Testis (tissue), 2 donors: ENCODE measurements around the gene FUCA1.

Source experiments
- CTCF ChIP-seq, 3 experiments: fragments of 450-650 bp in 2 of 3; fragments of 200-600 bp in 1 of 3; sonication (generic) in 1 of 3; IDR thresholded peaks; one replicate each; pipeline ENCODE4 v1.5.1; 2016 to 2019; ENCODE audit warnings: antibody characterized with exemption in 3 of 3, mild to moderate bottlenecking in 2 of 3, moderate library complexity in 1 of 3
- POLR2A ChIP-seq: fragments of 450-650 bp; IDR thresholded peaks from one replicate; pipeline ENCODE4 v1.6.1; 2017; ENCODE audit warnings: antibody characterized with exemption, mild to moderate bottlenecking, moderate library complexity

DNA sequence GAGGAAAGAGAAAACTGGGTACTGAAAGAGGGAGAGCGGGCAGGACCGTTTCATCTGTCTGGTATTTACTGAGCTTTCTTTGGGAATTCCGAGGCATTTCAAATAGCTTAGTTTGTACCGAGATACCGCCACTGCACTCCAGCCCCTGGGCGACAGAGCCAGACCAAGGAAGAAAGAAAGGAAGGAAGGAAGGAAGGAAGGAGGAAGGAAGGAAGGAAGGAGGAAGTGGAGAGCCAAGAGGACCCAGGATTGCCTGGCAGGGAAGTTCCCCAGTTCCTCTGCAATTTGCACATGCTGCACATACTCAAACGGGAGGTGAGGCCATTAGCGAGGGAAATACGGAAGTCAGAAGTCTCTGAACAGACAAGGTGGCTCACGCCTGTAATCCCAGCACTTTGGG lies 961 bp upstream of the FUCA1 start:
- TF ChIP-seq CTCF (IDR thresholded peaks at IDR 0.05) (no peak), POLR2A (no peak)
